SK-N-SH treated with all-trans-retinoic acid at 6 μM for 48 hours (cell line): ENCODE data around the gene PRKCZ.

ENCODE experiments used
- ATAC-seq: fragments of 200-7000 bp; cut with Tn5 transposase; 3 replicates; pipeline ENCODE4 v1.9.1; 2020; ENCODE audit warnings: mild to moderate bottlenecking, moderate library complexity
- ARNTL ChIP-seq: fragments of 450-650 bp; formaldehyde crosslinking; IDR thresholded peaks from 2 replicates; pipeline ENCODE4 v1.5.0; 2020; ENCODE audit warnings: low read depth, mild to moderate bottlenecking, moderate library complexity, borderline replicate concordance
- BACH2 ChIP-seq: fragments of 250-450 bp; sonication (Bioruptor Pico); IDR thresholded peaks from 2 replicates; pipeline ENCODE4 v1.9.0; 2021; ENCODE audit warnings: mild to moderate bottlenecking, borderline replicate concordance
- CSDC2 ChIP-seq: fragments of 250-450 bp; sonication (Bioruptor Pico); IDR thresholded peaks from 2 replicates; pipeline ENCODE4 v1.5.0; 2020; ENCODE audit warnings: mild to moderate bottlenecking, moderate library complexity
- GLIS3 ChIP-seq: fragments of 250-450 bp; sonication (Bioruptor Pico); IDR thresholded peaks from 2 replicates; pipeline ENCODE4 v1.5.0; 2020; ENCODE audit warnings: mild to moderate bottlenecking, moderate library complexity
- OSR1 ChIP-seq: fragments of 250-450 bp; sonication (Bioruptor Pico); IDR thresholded peaks from 2 replicates; pipeline ENCODE4 v1.8.0; 2022; ENCODE audit warnings: moderate library complexity, mild to moderate bottlenecking, inconsistent platforms
- PPARA ChIP-seq: fragments of 250-450 bp; sonication (Bioruptor Pico); IDR thresholded peaks from 2 replicates; pipeline ENCODE4 v1.5.0; 2020; ENCODE audit warnings: mild to moderate bottlenecking, borderline replicate concordance
- RARB ChIP-seq: fragments of 250-450 bp; sonication (Bioruptor Pico); IDR thresholded peaks from 2 replicates; pipeline ENCODE4 v1.8.0; 2021; ENCODE audit warnings: mild to moderate bottlenecking, moderate library complexity
- SNAI2 ChIP-seq: fragments of 250-450 bp; sonication (Bioruptor Pico); IDR thresholded peaks from 2 replicates; pipeline ENCODE4 v1.5.0; 2020; ENCODE audit warnings: mild to moderate bottlenecking, moderate library complexity
- TCF4 ChIP-seq: fragments of 250-450 bp; sonication (Bioruptor Pico); IDR thresholded peaks from 2 replicates; pipeline ENCODE4 v1.8.0; 2021; ENCODE audit warnings: mild to moderate bottlenecking, moderate library complexity, borderline replicate concordance
- ZC3H10 ChIP-seq: fragments of 250-450 bp; sonication (Bioruptor Pico); IDR thresholded peaks from 2 replicates; pipeline ENCODE4 v1.5.1; 2021; ENCODE audit warnings: mild to moderate bottlenecking, moderate library complexity
- ZFP3 ChIP-seq: fragments of 250-450 bp; sonication (Bioruptor Pico); IDR thresholded peaks from 2 replicates; pipeline ENCODE4 v1.5.0; 2020; ENCODE audit warnings: mild to moderate bottlenecking, moderate library complexity
- ZNF565 ChIP-seq: fragments of 450-650 bp; formaldehyde crosslinking; conservative IDR thresholded peaks from 2 replicates; pipeline ENCODE4 v1.5.0; 2020; ENCODE audit warnings: low read depth, mild to moderate bottlenecking, moderate library complexity
- ZNF70 ChIP-seq: fragments of 450-650 bp; formaldehyde crosslinking; IDR thresholded peaks from 2 replicates; pipeline ENCODE4 v1.5.0; 2020; ENCODE audit warnings: mild to moderate bottlenecking, moderate library complexity
- ZNF8 ChIP-seq: fragments of 450-650 bp; formaldehyde crosslinking; IDR thresholded peaks from 2 replicates; pipeline ENCODE4 v1.5.0; 2020; ENCODE audit warnings: mild to moderate bottlenecking, moderate library complexity
- TF ChIP-seq, protein P1 (sequence below): fragments of 250-450 bp; sonication (Bioruptor Pico); IDR thresholded peaks from 2 replicates; pipeline ENCODE4 v1.5.1; 2021; ENCODE audit warnings: mild to moderate bottlenecking, moderate library complexity
- TF ChIP-seq, protein P2 (sequence below): fragments of 250-450 bp; sonication (Bioruptor Pico); IDR thresholded peaks from 2 replicates; pipeline ENCODE4 v1.8.0; 2020; ENCODE audit warnings: mild to moderate bottlenecking, moderate library complexity, borderline replicate concordance
- TF ChIP-seq, protein P3 (sequence below): fragments of 250-450 bp; sonication (Bioruptor Pico); IDR thresholded peaks from 2 replicates; pipeline ENCODE4 v1.5.1; 2020; ENCODE audit warnings: low read depth, mild to moderate bottlenecking, moderate library complexity
- TF ChIP-seq, protein P4 (sequence below): fragments of 250-450 bp; sonication (Bioruptor Pico); IDR thresholded peaks from 2 replicates; pipeline ENCODE4 v1.8.0; 2021; ENCODE audit warnings: low read depth, mild to moderate bottlenecking, moderate library complexity, borderline replicate concordance

The PRKCZ gene

DNA sequence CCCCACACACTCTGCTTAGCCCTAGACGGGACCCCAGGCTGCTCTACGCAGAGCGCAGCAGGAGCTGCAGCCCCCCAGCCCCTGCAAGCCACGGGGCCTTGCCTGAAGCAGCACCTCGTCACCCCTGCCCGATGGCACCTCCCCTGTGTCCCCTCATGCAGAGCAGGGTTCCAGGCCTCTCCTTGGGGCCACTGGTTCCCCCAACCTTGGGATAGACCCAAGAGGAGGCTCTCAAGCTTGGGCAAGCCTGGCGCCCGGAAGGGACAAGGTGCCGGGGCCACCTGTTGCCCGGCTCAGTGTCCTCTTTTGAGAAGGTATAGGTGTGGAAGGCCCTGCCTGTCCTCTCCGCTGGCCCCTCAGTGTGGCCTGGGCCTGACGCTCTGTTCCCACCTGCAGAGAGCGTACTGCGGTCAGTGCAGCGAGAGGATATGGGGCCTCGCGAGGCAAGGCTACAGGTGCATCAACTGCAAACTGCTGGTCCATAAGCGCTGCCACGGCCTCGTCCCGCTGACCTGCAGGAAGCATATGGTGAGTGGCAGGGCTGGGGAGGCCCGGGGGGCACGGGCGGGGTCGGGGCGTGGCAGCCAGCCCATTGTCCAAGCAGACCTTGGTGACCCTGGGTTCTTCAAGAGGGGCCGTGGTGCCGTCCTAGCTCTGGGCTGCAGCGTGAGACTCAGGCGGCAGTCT is 93.7 kb downstream of the PRKCZ start:
- no peak for ATAC-seq
- TF ChIP-seq BACH2 (CRISPR knock-in tag) (no peak), RARB (CRISPR knock-in tag) (no peak)

DNA sequence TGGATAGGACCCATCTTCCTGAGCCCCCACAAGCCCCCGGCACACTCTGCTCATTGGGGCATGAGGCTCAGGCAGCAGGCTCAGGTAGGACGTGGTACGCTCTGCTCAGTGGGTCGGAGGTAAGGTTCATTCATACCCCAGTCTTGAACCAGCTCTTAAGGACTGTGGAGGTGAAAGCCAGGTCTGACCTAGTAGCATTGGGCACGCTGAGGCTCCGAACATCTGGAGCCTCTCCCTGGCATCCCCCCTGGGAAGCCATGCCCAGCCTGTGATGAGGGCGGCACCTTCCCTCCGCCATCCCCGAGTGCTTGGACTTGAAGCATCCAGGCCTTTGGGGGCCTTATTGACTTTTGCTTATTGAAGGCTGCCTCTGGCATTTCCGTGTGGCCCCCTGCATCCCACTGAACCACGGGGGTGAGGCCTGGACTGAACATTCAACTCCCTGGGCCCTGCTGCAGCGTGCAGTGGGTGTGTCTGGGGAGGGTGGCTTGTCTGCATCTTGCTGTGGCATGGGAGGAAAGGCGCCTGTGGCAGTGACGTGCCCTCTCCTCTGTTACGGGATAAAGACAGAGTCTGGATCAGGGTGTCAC is 94.4 kb downstream of the PRKCZ start:
- ATAC-seq: no peak
- TF ChIP-seq ZNF8 (CRISPR knock-in tag) (no peak), PPARA (no peak), OSR1 (CRISPR knock-in tag) (no peak), GLIS3 (CRISPR knock-in tag) (no peak), ZC3H10 (no peak), ZNF565 (CRISPR knock-in tag) (no peak), ZNF70 (CRISPR knock-in tag) (no peak), TCF4 (CRISPR knock-in tag) (no peak), ZFP3 (CRISPR knock-in tag) (no peak), BACH2 (CRISPR knock-in tag) (no peak), CSDC2 (CRISPR knock-in tag) (no peak), ARNTL (CRISPR knock-in tag) (no peak), RARB (CRISPR knock-in tag) (no peak), SNAI2 (CRISPR knock-in tag) (no peak)
- TF ChIP-seq, protein P1, sequence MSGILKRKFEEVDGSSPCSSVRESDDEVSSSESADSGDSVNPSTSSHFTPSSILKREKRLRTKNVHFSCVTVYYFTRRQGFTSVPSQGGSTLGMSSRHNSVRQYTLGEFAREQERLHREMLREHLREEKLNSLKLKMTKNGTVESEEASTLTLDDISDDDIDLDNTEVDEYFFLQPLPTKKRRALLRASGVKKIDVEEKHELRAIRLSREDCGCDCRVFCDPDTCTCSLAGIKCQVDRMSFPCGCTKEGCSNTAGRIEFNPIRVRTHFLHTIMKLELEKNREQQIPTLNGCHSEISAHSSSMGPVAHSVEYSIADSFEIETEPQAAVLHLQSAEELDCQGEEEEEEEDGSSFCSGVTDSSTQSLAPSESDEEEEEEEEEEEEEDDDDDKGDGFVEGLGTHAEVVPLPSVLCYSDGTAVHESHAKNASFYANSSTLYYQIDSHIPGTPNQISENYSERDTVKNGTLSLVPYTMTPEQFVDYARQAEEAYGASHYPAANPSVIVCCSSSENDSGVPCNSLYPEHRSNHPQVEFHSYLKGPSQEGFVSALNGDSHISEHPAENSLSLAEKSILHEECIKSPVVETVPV: no peak
- TF ChIP-seq, protein P2, sequence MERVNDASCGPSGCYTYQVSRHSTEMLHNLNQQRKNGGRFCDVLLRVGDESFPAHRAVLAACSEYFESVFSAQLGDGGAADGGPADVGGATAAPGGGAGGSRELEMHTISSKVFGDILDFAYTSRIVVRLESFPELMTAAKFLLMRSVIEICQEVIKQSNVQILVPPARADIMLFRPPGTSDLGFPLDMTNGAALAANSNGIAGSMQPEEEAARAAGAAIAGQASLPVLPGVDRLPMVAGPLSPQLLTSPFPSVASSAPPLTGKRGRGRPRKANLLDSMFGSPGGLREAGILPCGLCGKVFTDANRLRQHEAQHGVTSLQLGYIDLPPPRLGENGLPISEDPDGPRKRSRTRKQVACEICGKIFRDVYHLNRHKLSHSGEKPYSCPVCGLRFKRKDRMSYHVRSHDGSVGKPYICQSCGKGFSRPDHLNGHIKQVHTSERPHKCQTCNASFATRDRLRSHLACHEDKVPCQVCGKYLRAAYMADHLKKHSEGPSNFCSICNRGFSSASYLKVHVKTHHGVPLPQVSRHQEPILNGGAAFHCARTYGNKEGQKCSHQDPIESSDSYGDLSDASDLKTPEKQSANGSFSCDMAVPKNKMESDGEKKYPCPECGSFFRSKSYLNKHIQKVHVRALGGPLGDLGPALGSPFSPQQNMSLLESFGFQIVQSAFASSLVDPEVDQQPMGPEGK (CRISPR knock-in tag): no peak
- TF ChIP-seq, protein P3, sequence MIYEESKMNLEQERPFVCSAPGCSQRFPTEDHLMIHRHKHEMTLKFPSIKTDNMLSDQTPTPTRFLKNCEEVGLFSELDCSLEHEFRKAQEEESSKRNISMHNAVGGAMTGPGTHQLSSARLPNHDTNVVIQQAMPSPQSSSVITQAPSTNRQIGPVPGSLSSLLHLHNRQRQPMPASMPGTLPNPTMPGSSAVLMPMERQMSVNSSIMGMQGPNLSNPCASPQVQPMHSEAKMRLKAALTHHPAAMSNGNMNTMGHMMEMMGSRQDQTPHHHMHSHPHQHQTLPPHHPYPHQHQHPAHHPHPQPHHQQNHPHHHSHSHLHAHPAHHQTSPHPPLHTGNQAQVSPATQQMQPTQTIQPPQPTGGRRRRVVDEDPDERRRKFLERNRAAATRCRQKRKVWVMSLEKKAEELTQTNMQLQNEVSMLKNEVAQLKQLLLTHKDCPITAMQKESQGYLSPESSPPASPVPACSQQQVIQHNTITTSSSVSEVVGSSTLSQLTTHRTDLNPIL (CRISPR knock-in tag): no peak
- TF ChIP-seq, protein P4, sequence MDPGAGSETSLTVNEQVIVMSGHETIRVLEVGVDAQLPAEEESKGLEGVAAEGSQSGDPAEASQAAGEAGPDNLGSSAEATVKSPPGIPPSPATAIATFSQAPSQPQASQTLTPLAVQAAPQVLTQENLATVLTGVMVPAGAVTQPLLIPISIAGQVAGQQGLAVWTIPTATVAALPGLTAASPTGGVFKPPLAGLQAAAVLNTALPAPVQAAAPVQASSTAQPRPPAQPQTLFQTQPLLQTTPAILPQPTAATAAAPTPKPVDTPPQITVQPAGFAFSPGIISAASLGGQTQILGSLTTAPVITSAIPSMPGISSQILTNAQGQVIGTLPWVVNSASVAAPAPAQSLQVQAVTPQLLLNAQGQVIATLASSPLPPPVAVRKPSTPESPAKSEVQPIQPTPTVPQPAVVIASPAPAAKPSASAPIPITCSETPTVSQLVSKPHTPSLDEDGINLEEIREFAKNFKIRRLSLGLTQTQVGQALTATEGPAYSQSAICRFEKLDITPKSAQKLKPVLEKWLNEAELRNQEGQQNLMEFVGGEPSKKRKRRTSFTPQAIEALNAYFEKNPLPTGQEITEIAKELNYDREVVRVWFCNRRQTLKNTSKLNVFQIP: no peak

DNA sequence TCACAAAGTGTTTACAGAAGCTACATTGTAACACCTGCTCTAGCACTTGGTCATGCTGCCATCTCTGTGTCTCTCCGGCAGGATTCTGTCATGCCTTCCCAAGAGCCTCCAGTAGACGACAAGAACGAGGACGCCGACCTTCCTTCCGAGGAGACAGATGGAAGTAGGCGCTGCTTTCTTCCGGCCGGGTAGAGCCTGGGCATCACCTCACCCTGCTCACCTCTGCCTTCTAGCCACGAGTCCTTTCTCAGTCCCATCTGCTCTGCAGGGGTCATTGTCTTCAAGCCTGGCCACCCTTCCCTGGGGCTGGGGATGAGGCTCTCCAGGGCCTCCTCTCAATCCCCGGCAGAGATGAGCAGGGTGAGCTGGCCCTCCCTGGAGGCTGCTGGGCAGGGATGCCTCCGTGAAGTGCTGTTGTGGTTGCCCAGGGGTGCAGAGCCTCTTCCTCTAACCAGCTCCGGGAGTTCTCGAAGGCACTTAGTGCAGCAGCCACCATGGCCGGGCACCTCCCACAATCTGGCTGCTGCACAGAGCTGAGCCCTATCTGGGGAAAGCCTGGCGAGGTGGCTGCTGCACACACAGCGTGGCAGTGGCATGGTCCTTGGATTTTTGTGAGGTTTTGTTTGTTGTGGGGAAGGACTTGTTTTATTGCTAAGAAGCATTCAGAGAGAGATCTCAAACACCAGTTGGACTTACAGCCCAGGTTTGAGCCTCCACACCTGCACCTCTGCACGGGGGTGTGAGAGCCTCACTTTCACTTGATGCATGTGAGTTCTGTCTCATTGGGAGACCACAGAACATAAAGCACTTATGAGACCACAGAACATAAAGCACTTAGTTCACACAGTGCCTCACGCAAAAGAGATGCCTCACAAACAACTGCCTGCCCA is 96.0 kb downstream of the PRKCZ start:
- TF ChIP-seq ARNTL (CRISPR knock-in tag) (no peak), GLIS3 (CRISPR knock-in tag) (no peak), ZNF8 (CRISPR knock-in tag) (no peak)
- TF ChIP-seq, protein P4: no peak
- ATAC-seq: no peak
